ENCODE measurements around the gene HNRNPF. TPM values are rescaled to one million over a fixed set of nuclear protein-coding genes. Genes with fewer than 3 reads are reported as not detected.
A peak's percentile ranks its signal among the peaks of the same experiment; 100 is the strongest.

The HNRNPF gene
- total RNA-seq, 1 experiment from 2014 or later = 423 TPM

DNA sequence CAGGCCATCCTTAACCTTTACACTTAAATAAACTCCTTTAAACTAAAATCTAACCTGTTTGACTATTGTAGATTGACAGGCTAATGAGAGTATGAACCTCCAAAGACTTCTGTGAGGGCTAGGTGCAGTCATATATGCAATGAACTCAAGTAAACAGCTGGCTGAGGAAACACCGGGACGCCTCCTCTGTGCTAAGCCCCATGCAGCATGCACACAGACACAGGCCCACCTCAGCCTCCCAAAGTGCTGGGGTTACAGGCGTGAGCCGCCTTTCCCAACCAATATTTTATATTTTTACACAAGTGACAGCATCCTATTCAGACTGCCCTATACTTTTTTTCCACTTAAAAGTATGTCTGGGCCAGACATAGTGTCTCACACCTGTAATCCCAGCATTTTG lies 39.1 kb downstream of the HNRNPF start:
- Histone ChIP-seq H3K27me3 (replicated peaks; ENCODE audit: control insufficient read depth, insufficient read depth, low read length) (no peaks in the 10 kb centered on the region), H3K36me3 (ENCODE audit: control insufficient read depth, insufficient read depth, low read length) (no peaks in the 10 kb centered on the region), H3K4me3 (ENCODE audit: low read depth, low read length) (no peak overlapping the region), H3K4me1 (peaks cover 7% of the 10 kb centered on the region), H3K9me3 (no peaks in the 10 kb centered on the region)
- POLR2A ChIA-PET = no interaction called here
- H3K4me1 Mint-ChIP-seq (ENCODE audit: low read depth, unreplicated experiment) = peaks cover 10% of the 10 kb centered on the region
- TF ChIP-seq, protein P1, sequence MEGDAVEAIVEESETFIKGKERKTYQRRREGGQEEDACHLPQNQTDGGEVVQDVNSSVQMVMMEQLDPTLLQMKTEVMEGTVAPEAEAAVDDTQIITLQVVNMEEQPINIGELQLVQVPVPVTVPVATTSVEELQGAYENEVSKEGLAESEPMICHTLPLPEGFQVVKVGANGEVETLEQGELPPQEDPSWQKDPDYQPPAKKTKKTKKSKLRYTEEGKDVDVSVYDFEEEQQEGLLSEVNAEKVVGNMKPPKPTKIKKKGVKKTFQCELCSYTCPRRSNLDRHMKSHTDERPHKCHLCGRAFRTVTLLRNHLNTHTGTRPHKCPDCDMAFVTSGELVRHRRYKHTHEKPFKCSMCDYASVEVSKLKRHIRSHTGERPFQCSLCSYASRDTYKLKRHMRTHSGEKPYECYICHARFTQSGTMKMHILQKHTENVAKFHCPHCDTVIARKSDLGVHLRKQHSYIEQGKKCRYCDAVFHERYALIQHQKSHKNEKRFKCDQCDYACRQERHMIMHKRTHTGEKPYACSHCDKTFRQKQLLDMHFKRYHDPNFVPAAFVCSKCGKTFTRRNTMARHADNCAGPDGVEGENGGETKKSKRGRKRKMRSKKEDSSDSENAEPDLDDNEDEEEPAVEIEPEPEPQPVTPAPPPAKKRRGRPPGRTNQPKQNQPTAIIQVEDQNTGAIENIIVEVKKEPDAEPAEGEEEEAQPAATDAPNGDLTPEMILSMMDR (IDR thresholded peaks at IDR 0.05; ENCODE audit: insufficient read depth in 1 of 2, low read depth in 1 of 2, low read length in 1 of 2, severe bottlenecking in 1 of 2, unreplicated experiment in 1 of 2) = no peak
- H3K9me3 Mint-ChIP-seq (ENCODE audit: unreplicated experiment) = no peaks in the 10 kb centered on the region
- BruUV-seq (replicated peaks) = no TSS peak
- CTCF ChIA-PET = no interaction called here
- no peak for DNase-seq
- H3K27me3 Mint-ChIP-seq (ENCODE audit: insufficient read depth, unreplicated experiment) = no peaks in the 10 kb centered on the region
- no peak overlapping the region for H3K4me3 Mint-ChIP-seq (ENCODE audit: unreplicated experiment)
- no peaks in the 10 kb centered on the region for H3K36me3 Mint-ChIP-seq (ENCODE audit: insufficient read depth, unreplicated experiment)
- H3K27ac Mint-ChIP-seq (ENCODE audit: unreplicated experiment) = peak overlapping the region; percentile 31
- intact Hi-C loops (cut with micrococcal nuclease; ENCODE audit: unreplicated experiment) = no loop called here

DNA sequence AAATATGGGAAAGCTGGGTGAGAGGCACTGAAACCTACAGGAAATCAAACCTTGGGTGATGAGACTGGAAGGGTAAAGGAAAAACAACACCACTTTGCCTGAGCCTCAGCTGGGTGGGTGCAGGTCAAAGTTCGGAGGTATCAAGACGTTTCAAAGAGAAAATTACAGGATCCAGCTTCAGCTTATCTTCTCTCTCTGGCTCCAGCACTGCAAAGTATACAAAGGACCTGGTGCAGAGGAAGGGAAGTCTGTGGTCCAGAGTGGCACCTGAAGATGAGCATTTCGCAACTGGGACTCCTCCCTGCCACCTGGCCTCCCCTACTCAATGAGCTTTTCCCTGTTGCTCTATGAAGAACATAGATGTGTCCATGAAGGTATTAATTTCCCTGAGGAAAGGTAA lies 44.0 kb downstream of the HNRNPF start:
- ChIA-PET CTCF (interaction anchor here (0.5 kb wide), 1 partner anchor 71 kb away, joined by 3 read pairs; no protein-coding TSS in a partner anchor), POLR2A (interaction anchor here (0.5 kb wide), 1 partner anchor 8 kb away, joined by 5 read pairs; no protein-coding TSS in a partner anchor)
- Mint-ChIP-seq H3K4me3 (ENCODE audit: unreplicated experiment) (no peak overlapping the region), H3K9me3 (ENCODE audit: unreplicated experiment) (no peaks in the 10 kb centered on the region), H3K4me1 (ENCODE audit: low read depth, unreplicated experiment) (peaks cover 21% of the 10 kb centered on the region), H3K27ac (ENCODE audit: unreplicated experiment) (no peak overlapping the region), H3K36me3 (ENCODE audit: insufficient read depth, unreplicated experiment) (peaks cover 10% of the 10 kb centered on the region), H3K27me3 (ENCODE audit: insufficient read depth, unreplicated experiment) (no peaks in the 10 kb centered on the region)
- Histone ChIP-seq H3K9me3 (no peaks in the 10 kb centered on the region), H3K36me3 (ENCODE audit: control insufficient read depth, insufficient read depth, low read length) (no peaks in the 10 kb centered on the region), H3K27me3 (replicated peaks; ENCODE audit: control insufficient read depth, insufficient read depth, low read length) (no peaks in the 10 kb centered on the region), H3K4me1 (peaks cover 11% of the 10 kb centered on the region), H3K4me3 (ENCODE audit: low read depth, low read length) (no peak overlapping the region)
- no TSS peak for BruUV-seq (replicated peaks)
- DNase-seq = no peak
- intact Hi-C loops (cut with micrococcal nuclease; ENCODE audit: unreplicated experiment) = no loop called here
- TF ChIP-seq, protein P1 (IDR thresholded peaks at IDR 0.05; ENCODE audit: insufficient read depth in 1 of 2, low read depth in 1 of 2, low read length in 1 of 2, severe bottlenecking in 1 of 2, unreplicated experiment in 1 of 2) = no peak

DNA sequence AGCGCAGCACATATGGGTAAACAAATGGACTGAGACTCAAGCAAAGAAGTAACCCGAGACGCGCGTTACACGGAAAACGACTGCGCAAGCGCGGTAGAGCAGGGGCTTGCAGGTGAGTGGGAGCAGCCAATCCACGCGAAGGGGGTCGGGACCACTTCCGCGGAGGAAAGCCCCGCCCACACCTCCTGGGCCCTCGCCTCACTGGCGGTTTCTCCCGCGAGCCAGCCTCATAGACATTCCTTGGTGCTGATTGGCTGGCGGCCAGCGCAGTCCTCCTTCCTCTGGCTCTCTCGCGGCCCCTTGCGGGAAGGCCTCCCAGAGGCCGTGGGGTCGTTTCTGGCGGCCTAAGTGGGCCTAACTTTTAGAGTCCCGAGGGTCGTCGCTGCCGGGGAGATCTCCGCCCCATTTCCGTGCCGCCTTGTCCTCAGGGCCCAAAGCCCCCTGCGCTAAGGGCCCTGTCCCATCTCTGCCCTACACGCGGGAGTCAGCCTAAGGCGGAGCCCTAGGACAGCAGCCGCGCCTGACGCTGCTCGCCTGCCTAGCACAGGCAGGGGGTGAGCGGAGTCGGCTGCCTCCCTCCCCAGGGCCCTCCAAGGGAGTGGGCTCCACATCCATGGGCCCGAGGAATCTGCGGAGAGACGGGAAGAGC lies 46.7 kb downstream of the HNRNPF start:
- DNase-seq = peak; percentile 99
- Histone ChIP-seq H3K4me1 (peaks cover 11% of the 10 kb centered on the region), H3K4me3 (ENCODE audit: low read depth, low read length) (peak overlapping the region; percentile 66), H3K27me3 (replicated peaks; ENCODE audit: control insufficient read depth, insufficient read depth, low read length) (no peaks in the 10 kb centered on the region), H3K9me3 (no peaks in the 10 kb centered on the region), H3K36me3 (ENCODE audit: control insufficient read depth, insufficient read depth, low read length) (no peaks in the 10 kb centered on the region)
- TF ChIP-seq, protein P1 (IDR thresholded peaks at IDR 0.05; ENCODE audit: insufficient read depth in 1 of 2, low read depth in 1 of 2, low read length in 1 of 2, severe bottlenecking in 1 of 2, unreplicated experiment in 1 of 2) = peak; percentile 68 to 83
- ChIA-PET POLR2A (interaction anchor here (1.0 to 1.4 kb wide), 2 partner anchors 34 to 47 kb away, joined by 4 to 14 read pairs; partner anchors contain the start of gene HNRNPF), CTCF (no interaction called here)
- peak overlapping the region; percentile 98 for H3K4me3 Mint-ChIP-seq (ENCODE audit: unreplicated experiment)
- H3K4me1 Mint-ChIP-seq (ENCODE audit: low read depth, unreplicated experiment) = peaks cover 16% of the 10 kb centered on the region
- no TSS peak for BruUV-seq (replicated peaks)
- no peaks in the 10 kb centered on the region for H3K9me3 Mint-ChIP-seq (ENCODE audit: unreplicated experiment)
- peaks cover 10% of the 10 kb centered on the region for H3K36me3 Mint-ChIP-seq (ENCODE audit: insufficient read depth, unreplicated experiment)
- no peaks in the 10 kb centered on the region for H3K27me3 Mint-ChIP-seq (ENCODE audit: insufficient read depth, unreplicated experiment)
- intact Hi-C loops (cut with micrococcal nuclease; ENCODE audit: unreplicated experiment) = loop anchor here (1.0 kb wide), 3 partner anchors 14 to 45 kb away; no protein-coding TSS in a partner anchor
- peak overlapping the region; percentile 71 for H3K27ac Mint-ChIP-seq (ENCODE audit: unreplicated experiment)
